ENCODE data around the gene ITCH.
"Not testable (repeated sequence)": the region's sequence is repeated elsewhere in the genome, so short reads cannot be mapped to it uniquely, and the experiment has no call there.

Gene ITCH

GRCh38 chr20:34382877-34383455 lies 19.9 kb downstream of the ITCH start:
- DNase-seq, result not testable (repeated sequence)

GRCh38 chr20:34385464-34385863 lies 22.4 kb downstream of the ITCH start:
- no peak for DNase-seq

- DNase-seq, result no peak
Measured at GRCh38 chr20:34388000-34388399, 24.9 kb downstream of the ITCH start.

DNA sequence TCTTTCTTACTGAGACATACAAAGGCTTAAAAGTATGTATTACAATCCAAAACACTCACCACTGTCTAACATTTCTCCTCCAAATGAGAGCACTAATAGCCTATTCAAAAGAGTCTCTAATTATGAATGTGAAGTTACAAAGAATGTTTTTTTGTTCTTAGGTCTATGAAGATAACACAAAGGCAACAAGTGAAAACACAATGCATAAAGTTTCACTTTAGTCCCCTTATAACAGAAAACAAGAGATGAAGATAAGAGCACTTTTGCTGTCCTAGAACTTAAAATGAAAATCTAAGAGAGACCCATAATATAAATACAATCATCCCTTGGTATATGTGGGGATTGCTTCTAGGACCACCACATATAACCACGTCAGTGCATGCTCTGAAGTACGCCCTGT lies 25.6 kb downstream of the ITCH start:
- no peak for DNase-seq

- DNase-seq, result no peak
Measured at GRCh38 chr20:34389206-34389953, 26.3 kb downstream of the ITCH start.

- DNase-seq, result no peak
Measured at GRCh38 chr20:34389954-34390555, 27.0 kb downstream of the ITCH start.

DNA sequence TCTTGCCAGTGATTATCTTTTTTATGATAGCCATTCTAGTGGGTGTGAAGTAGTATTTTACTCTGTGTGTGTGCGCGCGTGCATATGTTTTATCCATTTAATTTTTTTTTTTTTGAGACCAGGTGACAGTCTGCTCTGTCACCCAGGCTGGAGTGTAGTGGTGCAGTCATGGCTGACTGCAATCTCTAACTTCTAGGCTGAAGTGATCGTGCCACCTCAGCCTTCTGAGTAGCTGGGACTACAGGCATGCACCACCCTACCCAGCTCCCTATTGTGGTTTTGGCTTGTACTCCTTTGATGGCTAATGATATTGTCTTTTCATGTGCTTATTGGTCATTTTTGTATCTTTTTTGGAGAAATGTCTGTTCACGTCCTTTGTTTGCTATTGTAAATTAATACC lies 33.3 kb downstream of the ITCH start:
- DNase-seq, result no peak

GRCh38 chr20:34397096-34397495 lies 34.0 kb downstream of the ITCH start:
- no peak for DNase-seq

DNA sequence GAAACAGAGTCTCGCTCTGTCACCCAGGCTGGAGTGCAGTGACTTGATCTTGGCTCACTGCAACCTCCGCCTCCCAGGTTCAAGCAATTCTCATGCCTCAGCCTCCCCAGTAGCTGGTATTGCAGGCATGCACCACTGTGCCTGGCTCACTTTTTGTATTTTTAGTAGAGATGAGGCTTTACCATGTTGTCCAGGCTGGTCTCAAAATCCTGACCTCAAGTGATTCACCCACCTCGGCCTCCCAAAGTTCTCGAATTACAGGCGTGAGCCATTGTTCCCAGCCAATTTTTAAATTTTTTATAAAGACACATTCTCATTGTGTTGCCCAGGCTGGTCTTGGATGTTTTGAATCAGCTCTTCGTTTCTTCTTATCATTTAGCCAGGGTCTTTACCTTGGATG lies 37.7 kb downstream of the ITCH start:
- not testable (repeated sequence) for DNase-seq

GRCh38 chr20:34401741-34402455 lies 38.8 kb downstream of the ITCH start:
- DNase-seq, result no peak

GRCh38 chr20:34402461-34402860 lies 39.4 kb downstream of the ITCH start:
- no peak for DNase-seq

DNA sequence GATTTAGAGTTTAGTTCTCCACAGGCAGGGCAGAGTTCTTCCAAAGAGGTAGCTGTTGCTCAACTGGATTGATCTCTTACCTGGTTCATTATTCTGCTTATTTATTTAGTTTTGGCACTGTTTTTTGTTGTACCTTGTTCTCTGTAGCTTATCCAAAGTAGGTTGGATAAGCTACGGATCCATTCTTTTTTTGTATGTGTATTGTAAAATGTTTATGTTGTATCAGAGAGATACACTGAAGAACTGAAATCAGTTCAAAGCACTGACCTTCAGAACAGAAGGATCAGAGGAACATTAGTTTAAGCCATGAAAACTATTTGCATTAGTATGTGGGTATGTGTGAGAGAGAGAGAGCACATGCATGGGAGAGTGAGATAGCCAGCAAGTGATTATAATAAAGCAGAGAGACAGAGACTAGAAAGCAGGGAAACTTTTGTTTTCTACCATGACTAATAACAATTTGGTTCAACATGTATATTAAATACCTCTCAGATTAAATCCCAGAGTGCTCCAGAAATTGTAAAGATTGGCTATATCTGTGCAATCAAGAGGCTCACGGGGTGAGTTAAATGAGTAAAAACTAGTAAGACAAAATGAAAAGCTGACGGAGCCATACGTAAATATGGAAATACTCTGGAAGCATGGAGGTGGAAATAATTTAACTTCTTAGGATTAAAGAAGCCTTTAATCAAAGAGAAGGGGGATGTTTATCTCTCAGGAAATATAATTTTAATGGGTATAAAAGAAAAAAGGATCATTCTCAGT lies 40.2 kb downstream of the ITCH start:
- DNase-seq, result no peak

DNA sequence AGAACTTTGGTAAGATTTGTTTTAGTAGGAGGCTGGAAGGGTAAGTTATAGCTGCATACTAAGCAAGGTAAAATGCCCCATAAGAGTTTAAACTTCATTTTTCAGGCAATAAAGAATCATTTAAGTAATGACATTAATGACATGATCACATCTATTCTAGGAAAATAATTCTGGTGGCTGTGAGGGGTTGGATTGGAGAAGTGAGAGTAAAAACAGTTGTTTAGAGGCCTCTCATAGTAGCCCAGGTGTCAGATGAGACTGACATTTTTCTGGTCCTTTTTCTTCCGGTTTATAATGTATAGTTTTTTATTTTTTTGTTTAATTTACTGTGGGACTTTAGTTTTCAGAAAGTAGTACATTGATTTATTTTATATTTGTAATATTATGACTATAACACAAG lies 40.8 kb downstream of the ITCH start:
- DNase-seq, result no peak

DNA sequence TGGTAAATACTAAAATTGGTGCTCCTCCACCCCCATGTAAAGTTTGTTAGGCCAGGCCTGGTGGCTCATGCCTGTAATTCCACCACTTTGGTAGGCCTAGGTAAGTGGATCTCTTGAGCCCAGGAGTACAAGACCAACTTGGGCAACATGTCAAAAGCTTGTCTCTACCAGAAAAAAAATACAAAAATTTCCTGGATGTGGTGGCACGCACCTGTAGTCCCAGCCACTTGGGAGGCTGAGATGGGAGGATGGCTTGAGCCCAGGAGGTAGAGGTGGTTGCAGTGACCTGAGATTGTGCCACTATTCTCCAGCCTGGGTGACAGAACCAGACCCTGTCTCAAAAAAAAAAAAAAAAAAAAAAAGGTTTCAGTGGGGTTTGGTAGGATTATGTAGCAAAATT lies 41.7 kb downstream of the ITCH start:
- DNase-seq, result no peak

DNA sequence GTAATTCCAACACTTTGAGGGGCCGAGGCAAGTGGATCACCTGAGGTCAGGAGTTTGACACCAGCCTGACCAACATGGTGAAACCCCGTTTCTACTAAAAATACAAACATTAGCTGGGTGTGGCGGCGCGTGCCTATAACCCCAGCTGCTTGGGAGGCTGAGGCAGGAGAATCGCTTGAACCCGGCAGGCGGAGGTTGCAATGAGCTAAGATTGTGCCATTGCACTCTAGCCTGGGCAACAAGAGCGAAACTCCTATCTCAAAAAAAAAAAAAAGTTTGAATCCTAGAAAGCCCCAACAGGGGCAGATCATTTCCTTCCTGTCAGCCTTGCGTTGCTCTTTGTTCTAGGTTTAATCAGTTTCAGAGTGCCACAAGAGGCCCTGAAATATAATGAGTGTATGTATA lies 42.2 kb downstream of the ITCH start:
- DNase-seq, result peak; percentile 3

DNA sequence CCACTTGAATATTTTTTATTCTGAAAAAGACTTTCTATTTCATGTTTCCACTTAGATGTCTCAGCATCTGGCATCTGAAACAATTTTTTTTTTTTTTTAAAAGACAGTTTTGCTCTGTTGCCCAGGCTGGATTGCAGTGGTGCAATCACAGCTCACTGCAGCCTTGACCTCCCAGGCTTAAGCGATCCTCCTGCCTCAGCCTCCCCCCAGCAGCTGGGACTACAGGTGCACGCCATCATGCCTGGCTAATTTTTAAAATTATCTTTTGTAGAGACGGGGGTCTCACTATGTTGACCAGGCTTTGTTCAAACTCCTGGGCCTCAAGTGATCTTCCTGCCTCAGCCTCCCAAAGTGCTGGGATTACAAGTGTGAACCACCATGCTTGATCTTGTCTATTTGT lies 42.9 kb downstream of the ITCH start:
- not testable (repeated sequence) for DNase-seq

GRCh38 chr20:34407962-34408474 lies 44.9 kb downstream of the ITCH start:
- no peak for DNase-seq

- DNase-seq, result no peak
Measured at GRCh38 chr20:34410336-34410735, 47.3 kb downstream of the ITCH start.

DNA sequence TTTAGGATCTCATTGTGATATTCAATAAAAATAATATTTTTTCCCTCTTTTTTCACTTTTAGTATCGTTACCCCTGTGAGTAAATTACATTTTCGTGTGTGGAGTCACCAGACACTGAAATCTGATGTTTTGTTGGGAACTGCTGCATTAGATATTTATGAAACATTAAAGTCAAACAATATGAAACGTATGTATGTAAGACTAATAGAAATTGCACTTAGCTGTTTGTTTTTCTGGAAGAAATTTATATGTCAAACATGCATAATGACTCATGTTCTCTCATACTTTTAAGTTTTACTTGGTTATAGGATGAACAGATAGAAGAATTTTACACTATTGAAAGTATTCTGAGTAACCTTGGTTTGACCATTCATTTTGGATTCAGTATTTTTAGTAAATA lies 49.4 kb downstream of the ITCH start:
- no peak for DNase-seq

DNA sequence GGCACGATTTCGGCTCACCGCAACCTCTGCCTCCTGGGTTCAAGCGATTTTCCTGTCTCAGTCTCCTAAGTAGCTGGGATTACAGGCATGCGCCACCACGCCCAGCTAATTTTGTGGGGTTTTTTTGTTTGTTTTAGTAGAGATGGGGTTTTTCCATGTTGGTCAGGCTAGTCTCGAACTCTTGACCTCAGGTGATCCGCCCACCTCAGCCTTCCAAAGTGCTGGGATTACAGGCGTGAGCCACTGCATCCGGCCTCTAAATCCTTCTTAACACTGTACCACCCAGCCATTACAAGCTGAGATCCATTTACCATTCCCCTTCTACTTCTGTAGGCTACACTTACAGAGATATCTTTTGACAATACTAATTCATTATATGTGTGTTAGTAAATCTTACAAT lies 51.5 kb downstream of the ITCH start:
- not testable (repeated sequence) for DNase-seq

DNA sequence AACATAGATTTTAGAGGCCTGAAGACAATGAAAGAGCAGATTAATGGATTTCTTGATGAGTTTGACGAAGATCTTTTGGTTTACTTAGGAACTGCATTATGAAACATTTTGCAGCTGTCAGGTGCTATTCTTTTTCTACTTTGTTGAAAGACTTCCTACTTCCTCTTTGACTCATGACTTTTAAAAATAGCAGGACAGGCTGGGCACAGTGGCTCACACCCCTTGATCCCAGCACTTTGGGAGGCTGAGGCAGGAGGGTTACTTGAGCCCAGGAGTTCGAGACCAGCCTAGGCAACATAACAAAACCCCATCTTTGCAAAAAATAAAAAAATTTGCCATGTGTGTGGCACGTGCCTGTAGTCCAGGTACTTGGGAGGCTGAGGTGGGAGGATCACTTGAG lies 52.0 kb downstream of the ITCH start:
- no peak for DNase-seq

DNA sequence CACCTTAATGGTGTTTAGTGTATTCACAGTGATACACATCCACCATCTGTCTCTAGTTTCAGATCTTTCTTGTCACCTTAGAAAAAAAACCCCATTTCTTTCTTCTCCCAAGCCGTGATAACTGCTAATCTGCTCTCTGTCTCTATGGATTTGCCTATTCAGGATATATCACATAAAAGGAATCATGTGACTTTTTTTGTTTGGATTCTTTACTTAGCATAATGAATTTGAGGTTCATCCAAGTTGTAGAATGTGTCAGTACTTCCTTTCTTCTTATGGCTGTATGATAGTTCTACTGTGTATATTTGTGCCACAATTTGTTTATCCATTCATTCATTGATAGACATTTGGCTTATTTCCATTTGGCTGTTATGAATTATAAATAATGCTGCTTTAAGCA lies 57.1 kb downstream of the ITCH start:
- no peak for DNase-seq

DNA sequence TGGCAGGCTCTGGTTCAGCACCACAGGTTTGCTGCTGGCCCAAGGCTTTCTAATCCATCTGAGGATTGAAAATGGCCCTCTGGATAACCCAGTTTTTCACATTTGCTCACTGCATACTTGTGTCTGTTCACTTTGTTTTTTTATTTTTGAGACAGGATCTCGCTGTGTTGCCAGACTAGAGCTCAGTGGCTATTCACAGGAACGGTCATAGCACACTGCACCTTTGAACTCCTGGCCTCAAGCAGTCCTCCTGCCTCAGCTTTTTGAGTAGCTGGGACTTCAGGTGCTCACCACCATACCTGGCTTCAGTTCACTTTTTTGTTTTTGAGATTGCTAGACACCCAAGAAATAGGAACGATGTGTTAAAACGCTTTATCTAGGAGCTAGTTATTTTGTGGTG lies 57.9 kb downstream of the ITCH start:
- DNase-seq, result no peak
